ENCODE data around the gene BRME1.

Gene BRME1

GRCh38 chr19:13926715-13927114, 20.8 kb upstream of the BRME1 start:
- DNase-seq (ENCODE audit: low spot score): no peak

DNA sequence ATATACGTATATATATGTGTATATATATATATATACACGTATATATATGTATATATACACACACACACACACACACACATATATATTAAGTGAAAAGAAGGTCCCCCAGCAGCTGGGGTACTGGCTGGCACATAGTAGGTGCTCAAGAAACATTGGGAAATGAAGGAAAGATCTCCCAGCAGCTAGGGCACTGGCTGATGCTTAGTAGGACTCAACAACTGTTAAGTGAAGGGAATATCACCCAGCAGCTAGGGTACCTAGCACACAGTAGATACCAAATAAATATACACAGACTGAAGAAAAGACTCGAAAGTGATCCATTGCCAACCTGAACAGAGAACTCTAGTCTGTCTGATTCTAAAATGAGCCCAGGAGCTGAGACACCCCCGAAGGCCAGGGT, 20.1 kb upstream of the BRME1 start:
- DNase-seq (ENCODE audit: low spot score): no peak

DNA sequence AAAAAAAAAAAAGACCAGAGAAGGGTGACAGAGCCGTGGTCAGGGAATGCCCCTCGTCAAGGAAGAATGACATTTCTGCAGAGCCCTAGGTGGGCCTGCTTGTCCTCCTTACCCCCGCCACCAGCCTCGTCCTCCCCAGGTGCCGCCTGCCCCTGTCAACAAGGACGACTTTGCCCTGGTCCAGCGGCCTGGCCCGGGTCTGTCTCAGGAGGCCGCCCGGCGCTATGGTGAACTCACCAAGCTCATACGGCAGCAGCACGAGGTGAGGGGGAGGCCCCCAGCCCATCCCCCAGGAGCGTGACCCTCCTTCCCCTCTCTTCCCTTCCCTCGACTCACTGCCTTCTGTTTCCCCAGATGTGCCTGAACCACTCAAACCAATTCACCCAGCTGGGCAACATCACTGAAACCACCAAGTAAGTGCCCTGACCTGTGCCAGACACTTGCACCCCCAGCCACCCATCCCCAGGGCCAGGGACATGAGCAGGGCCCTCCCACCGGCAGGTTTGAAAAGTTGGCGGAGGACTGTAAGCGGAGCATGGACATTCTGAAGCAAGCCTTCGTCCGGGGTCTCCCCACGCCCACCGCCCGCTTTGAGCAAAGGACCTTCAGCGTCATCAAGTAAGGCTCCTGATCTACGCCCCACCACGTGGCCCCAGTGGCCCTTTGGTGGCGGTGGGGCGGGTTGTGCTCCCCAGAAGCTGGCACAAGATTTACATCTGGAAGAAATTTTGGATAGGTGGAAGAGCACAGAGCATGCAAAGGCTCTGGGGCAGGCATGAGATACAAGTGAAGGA, 17.5 kb upstream of the BRME1 start:
- no peak for DNase-seq (ENCODE audit: low spot score)

GRCh38 chr19:13922118-13922517, 16.2 kb upstream of the BRME1 start:
- peak; percentile 2 for DNase-seq (ENCODE audit: low spot score)

- no peak for DNase-seq (ENCODE audit: low spot score)
Observed at GRCh38 chr19:13920940-13921747, 15.2 kb upstream of the BRME1 start.

- no peak for DNase-seq (ENCODE audit: low spot score)
Observed at GRCh38 chr19:13920524-13920923, 14.6 kb upstream of the BRME1 start.

DNA sequence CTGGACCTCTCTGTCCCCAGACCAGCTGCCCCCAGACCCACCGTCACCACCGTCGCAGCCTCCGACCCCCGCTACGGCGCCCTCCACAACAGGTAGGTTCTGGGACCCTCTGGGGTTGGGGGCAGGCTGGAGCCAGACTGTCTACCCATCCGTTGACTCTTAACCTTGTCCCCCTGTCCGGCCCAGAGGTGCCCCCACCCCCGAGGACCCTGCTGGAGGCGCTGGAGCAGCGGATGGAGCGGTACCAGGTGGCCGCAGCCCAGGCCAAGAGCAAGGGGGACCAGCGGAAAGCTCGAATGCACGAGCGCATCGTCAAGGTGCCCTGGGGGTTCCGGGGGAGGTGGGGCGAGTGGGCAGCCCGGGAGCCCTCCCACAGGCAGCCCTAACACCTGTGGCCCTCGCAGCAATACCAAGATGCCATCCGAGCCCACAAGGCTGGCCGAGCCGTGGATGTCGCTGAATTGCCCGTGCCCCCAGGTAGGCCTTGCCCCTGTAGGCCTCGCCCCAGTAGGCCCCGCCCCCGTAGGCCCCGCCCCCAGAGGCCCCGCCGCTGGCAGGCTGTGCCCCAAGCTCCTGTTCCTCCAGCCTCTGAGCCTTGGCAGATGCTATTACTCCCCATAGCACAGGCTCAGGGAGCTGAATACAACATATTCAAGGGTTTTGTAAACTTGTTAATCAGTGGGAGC, 13.0 kb upstream of the BRME1 start:
- DNase-seq (ENCODE audit: low spot score): peak; percentile 37

DNA sequence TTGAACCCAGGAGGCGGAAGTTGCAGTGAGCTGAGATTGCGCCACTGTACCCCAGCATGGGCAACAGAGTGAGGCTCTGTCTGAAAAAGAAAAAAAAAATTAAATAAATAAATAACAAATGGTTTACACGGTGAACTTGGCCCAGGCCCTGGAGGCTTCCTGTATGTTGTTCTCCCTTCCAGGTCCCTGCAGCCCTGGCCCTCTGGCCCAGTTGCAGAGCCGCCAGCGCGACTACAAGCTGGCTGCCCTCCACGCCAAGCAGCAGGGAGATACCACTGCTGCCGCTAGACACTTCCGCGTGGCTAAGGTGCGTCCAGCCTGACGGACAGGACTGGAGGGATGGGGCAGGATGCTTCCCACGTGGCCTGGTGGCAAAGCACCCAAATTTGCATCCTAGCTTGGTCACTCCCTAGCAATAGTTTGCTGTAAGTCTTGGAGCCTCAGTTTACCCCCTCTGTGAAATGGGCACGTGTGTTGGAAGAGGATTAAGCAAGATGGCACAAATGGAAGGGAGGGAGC, 12.0 kb upstream of the BRME1 start:
- no peak for DNase-seq (ENCODE audit: low spot score)

DNA sequence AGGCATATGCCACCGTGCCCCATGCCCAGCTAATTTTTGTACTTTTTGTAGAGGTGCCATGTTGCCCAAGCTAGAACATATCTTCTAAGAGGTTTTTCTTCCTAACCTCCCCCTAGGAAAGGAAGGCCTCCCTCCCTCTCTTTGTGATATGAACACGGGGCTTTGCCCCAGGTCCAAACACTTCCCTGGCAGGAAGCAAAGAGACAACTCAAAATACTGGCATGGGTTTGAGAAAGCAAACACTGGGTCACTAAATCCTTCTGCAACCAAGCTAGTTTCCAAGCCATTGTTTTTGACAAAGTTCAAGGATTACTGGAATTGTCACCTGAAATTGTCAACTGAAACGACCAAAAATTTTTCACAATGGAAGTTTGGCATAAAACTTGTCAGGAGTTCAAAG, 8.9 kb upstream of the BRME1 start:
- DNase-seq (ENCODE audit: low spot score): no peak

DNA sequence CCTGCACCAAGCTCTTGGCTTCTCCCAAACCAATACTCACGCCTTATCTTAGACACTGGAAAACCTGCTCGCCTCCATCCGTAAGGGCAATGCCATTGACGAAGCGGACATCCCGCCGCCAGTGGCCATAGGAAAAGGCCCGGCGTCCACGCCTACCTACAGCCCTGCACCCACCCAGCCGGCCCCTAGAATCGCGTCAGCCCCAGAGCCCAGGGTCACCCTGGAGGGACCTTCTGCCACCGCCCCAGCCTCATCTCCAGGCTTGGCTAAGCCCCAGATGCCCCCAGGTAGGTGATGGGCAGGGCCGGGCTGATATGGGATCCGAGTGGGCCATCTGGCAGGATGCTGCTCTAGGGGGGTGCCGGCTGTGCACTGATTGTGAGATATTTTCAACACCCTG, 7.4 kb upstream of the BRME1 start:
- DNase-seq (ENCODE audit: low spot score): no peak

GRCh38 chr19:13909430-13909829, 3.5 kb upstream of the BRME1 start:
- DNase-seq (ENCODE audit: low spot score): no peak

DNA sequence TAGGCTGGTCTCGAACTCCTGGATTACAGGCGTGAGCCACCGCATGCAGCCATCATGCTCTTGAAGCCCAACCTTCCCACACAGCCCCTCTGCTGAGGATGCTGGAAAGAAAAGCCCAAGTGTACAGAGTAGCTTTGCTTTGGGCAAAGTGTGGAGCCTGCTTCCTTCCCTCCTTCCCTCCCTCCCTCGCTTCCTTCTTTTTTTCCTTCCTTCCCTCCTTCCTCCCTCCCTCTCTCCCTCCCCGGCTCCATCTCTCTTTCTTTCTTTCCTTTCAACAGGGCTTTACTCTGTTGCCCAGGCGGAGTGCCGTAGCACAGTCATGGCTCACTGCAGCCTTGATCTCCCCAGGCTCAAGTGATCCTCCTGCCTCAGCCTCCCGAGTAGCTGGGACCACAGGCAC, 2.8 kb upstream of the BRME1 start:
- DNase-seq (ENCODE audit: low spot score): no peak

DNA sequence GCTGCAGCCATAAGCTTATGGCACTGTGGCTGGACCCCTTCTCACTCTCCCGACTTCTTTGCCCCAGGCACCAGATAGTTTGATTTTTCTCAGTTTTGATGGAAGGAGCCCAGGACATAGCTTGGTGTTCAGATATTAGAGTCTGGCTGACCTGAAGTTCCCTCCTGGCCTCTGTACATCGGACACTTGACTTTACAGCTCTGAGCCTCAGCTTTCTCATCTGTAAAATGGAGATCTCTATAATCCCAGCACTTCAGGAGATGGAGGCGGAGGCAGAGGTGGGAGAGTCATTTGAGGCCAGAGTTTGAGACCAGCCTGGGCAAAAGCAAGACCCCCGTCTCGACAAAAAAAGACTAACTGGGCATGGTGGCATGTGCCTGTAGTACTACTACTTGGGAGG, 993 bp upstream of the BRME1 start:
- DNase-seq (ENCODE audit: low spot score): no peak

GRCh38 chr19:13906521-13906904, 596 bp upstream of the BRME1 start:
- DNase-seq (ENCODE audit: low spot score): peak; percentile 62

- no peak for DNase-seq (ENCODE audit: low spot score)
Observed at GRCh38 chr19:13902993-13903555, 2.8 kb downstream of the BRME1 start.

GRCh38 chr19:13899912-13900584, 5.9 kb downstream of the BRME1 start:
- no peak for DNase-seq (ENCODE audit: low spot score)

DNA sequence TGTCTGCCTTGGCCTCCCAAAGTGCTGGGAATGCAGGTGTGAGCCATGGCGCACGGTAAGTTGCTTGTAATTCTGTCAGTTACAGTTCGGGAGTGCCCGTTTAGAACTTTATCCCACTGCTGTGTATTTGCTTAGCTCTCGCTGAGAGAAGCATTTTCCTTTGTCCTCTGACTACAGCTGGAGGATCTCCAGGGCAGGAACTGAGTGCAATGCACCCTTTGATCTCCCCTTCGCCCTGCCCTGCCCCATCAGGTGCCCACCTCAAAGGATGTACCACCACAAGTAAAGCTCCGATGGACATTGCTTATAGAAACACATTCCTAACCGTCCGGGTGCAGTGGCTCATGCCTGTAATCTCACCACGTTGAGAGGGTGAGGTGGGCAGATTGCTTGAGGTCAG, 6.5 kb downstream of the BRME1 start:
- no peak for DNase-seq (ENCODE audit: low spot score)

- no peak for DNase-seq (ENCODE audit: low spot score)
Observed at GRCh38 chr19:13896227-13896626, 9.7 kb downstream of the BRME1 start.

DNA sequence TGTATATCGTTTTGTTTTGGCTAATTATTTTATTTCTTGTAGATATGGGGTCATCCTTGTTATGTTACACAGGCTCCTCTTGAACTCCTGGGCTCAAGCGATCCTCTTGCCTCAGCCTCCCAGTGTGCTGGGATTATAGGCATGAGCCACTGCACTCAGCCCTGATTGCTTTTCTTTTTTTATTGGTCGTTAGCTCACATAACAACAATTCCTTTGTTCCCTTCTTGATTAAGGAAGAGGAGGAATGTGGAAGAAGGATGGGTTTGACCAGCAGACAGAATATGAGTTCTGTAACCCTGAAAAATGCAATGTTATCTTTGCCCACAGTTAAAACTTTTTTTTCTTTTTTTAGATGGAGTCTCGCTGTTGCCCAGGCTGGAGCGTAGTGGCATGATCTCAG, 11.4 kb downstream of the BRME1 start:
- DNase-seq (ENCODE audit: low spot score): no peak

DNA sequence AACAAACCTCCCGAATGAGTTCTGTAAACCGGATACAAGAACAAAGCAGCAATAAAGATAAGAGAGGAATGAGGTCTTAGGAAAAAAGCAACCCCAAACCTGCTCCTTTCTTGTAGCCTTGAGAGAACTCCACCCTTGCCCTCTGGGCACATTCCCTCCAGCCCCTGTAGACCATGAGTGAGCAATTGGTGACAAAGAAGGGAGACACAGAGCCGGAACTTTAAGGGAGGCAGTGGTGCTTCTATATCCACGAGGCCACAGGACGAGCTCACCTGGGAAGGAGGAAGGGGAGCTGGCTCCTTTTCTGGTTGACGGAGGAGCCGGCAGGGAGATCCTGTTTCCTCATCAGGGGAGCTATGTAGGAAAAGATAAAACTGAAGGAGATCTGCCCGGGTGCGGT, 13.0 kb downstream of the BRME1 start:
- DNase-seq (ENCODE audit: low spot score): no peak

- DNase-seq (ENCODE audit: low spot score): peak; percentile 21
Observed at GRCh38 chr19:13890136-13890535, 15.8 kb downstream of the BRME1 start.

GRCh38 chr19:13888281-13888680, 17.6 kb downstream of the BRME1 start:
- DNase-seq (ENCODE audit: low spot score): peak; percentile 17

Data from D341Med (cell line).